H9 (cell line): ENCODE data around the gene TMEM209. TPM values are rescaled to one million over a fixed set of nuclear protein-coding genes. Genes with fewer than 3 reads are reported as not detected.

ENCODE experiments used
- DNase-seq: peaks from one replicate; pipeline ENCODE4 v3.0.0-alpha.2; 2017
- H2AFZ ChIP-seq: one replicate; pipeline ENCODE4 v1.6.1; 2013; ENCODE audit warnings: mild to moderate bottlenecking, low read length, control low read depth, moderate library complexity
- H2AK5ac ChIP-seq: 2 replicates; pipeline ENCODE4 v1.6.1; 2013; ENCODE audit warnings: low read length, control low read depth, mixed read lengths; ENCODE audit not compliant: insufficient read length
- H2BK120ac ChIP-seq: one replicate; pipeline ENCODE4 v1.6.1; 2013; ENCODE audit warnings: low read depth, mild to moderate bottlenecking, low read length, control low read depth, inconsistent platforms; ENCODE audit not compliant: poor library complexity, severe bottlenecking
- H2BK12ac ChIP-seq: 2 replicates; pipeline ENCODE4 v1.6.1; 2013; ENCODE audit warnings: low read length, control low read depth, mixed read lengths, low read depth; ENCODE audit not compliant: insufficient read length
- H2BK15ac ChIP-seq: 2 replicates; pipeline ENCODE4 v1.6.1; 2013; ENCODE audit warnings: low read depth, low read length, control low read depth
- H2BK20ac ChIP-seq: one replicate; pipeline ENCODE4 v1.6.1; 2013; ENCODE audit warnings: low read depth, mild to moderate bottlenecking, low read length, control low read depth, inconsistent platforms; ENCODE audit not compliant: poor library complexity, severe bottlenecking
- H2BK5ac ChIP-seq: 2 replicates; pipeline ENCODE4 v1.6.1; 2013; ENCODE audit warnings: low read length, control low read depth, mixed read lengths; ENCODE audit not compliant: insufficient read length
- H3K14ac ChIP-seq: 2 replicates; pipeline ENCODE4 v1.6.1; 2013; ENCODE audit warnings: low read length, control low read depth; ENCODE audit not compliant: insufficient read depth
- H3K18ac ChIP-seq: 2 replicates; pipeline ENCODE4 v1.6.1; 2013; ENCODE audit warnings: low read depth, mild to moderate bottlenecking, mixed read lengths, low read length, control low read depth; ENCODE audit not compliant: insufficient read length
- H3K23ac ChIP-seq: 2 replicates; pipeline ENCODE4 v1.6.1; 2013; ENCODE audit warnings: low read length, control low read depth, mixed read lengths, low read depth; ENCODE audit not compliant: insufficient read length
- H3K23me2 ChIP-seq: 2 replicates; pipeline ENCODE4 v1.6.1; 2013; ENCODE audit warnings: low read depth, mild to moderate bottlenecking, mixed read lengths, low read length, control low read depth; ENCODE audit not compliant: insufficient read length, poor library complexity, severe bottlenecking
- H3K27ac ChIP-seq: 2 replicates; pipeline ENCODE4 v1.5.1; 2013; ENCODE audit warnings: low read length, control low read depth, mixed read lengths, low read depth; ENCODE audit not compliant: insufficient read length
- H3K27me3 ChIP-seq: 2 replicates; pipeline ENCODE4 v1.6.1; 2013; ENCODE audit warnings: low read length, control low read depth, inconsistent platforms; ENCODE audit not compliant: insufficient read depth
- H3K4ac ChIP-seq: 2 replicates; pipeline ENCODE4 v1.6.1; 2013; ENCODE audit warnings: low read depth, mild to moderate bottlenecking, control low read depth, inconsistent platforms, low read length, moderate library complexity
- H3K4me1 ChIP-seq: 2 replicates; pipeline ENCODE4 v1.6.1; 2013; ENCODE audit warnings: low read length, control low read depth, inconsistent platforms; ENCODE audit not compliant: insufficient read depth
- H3K4me2 ChIP-seq: 2 replicates; pipeline ENCODE4 v1.6.1; 2013; ENCODE audit warnings: low read length, control low read depth, mixed read lengths; ENCODE audit not compliant: insufficient read length, insufficient read depth
- H3K56ac ChIP-seq: 2 replicates; pipeline ENCODE4 v1.6.1; 2013; ENCODE audit warnings: low read depth, mild to moderate bottlenecking, mixed read lengths, low read length, control low read depth; ENCODE audit not compliant: insufficient read length
- H3K79me1 ChIP-seq: 2 replicates; pipeline ENCODE4 v1.6.1; 2013; ENCODE audit warnings: low read depth, mild to moderate bottlenecking, moderate library complexity, low read length, control low read depth, inconsistent platforms; ENCODE audit not compliant: insufficient read depth, poor library complexity, severe bottlenecking
- H3K79me2 ChIP-seq: 2 replicates; pipeline ENCODE4 v1.6.1; 2013; ENCODE audit warnings: low read length, control low read depth, inconsistent platforms; ENCODE audit not compliant: insufficient read depth
- H3K9ac ChIP-seq: 2 replicates; pipeline ENCODE4 v1.6.1; 2013; ENCODE audit warnings: low read length, control low read depth, mixed read lengths; ENCODE audit not compliant: insufficient read length; ENCODE audit errors: extremely low read depth
- H3K9me3 ChIP-seq: one replicate; pipeline ENCODE4 v1.6.1; 2013; ENCODE audit warnings: low read depth, low read length, inconsistent platforms; ENCODE audit not compliant: control insufficient read depth
- H3T11ph ChIP-seq: one replicate; pipeline ENCODE4 v1.6.1; 2013; ENCODE audit warnings: mild to moderate bottlenecking, low read length, control low read depth, inconsistent platforms
- H4K20me1 ChIP-seq: one replicate; pipeline ENCODE4 v1.6.1; 2013; ENCODE audit not compliant: control insufficient read depth, insufficient read length, insufficient read depth
- H4K5ac ChIP-seq: 2 replicates; pipeline ENCODE4 v1.6.1; 2013; ENCODE audit warnings: low read depth, mild to moderate bottlenecking, mixed read lengths, low read length, control low read depth; ENCODE audit not compliant: insufficient read length
- H4K8ac ChIP-seq: replicated peaks from 2 replicates; pipeline ENCODE4 v1.6.1; 2013; ENCODE audit warnings: low read length, control low read depth, mixed read lengths, low read depth; ENCODE audit not compliant: insufficient read length
- H4K91ac ChIP-seq: 2 replicates; pipeline ENCODE4 v1.6.1; 2013; ENCODE audit warnings: low read depth, mild to moderate bottlenecking, moderate library complexity, mixed read lengths, low read length, control low read depth; ENCODE audit not compliant: insufficient read length
- H3K27ac Mint-ChIP-seq, 3 experiments: 2 replicates in 2 of 3; 3 replicates in 1 of 3; pipeline ENCODE4 v1.8.0; 2020 to 2021; ENCODE audit warnings: mixed read lengths in 3 of 3, mild to moderate bottlenecking in 1 of 3, moderate library complexity in 1 of 3
- H3K27me3 Mint-ChIP-seq: 2 replicates; pipeline ENCODE4 v1.8.0; 2021; ENCODE audit warnings: low read depth, mild to moderate bottlenecking, moderate library complexity, mixed read lengths
- H3K36me3 Mint-ChIP-seq, 3 experiments: 2 replicates in 2 of 3; 3 replicates in 1 of 3; pipeline ENCODE4 v1.8.0; 2020 to 2021; ENCODE audit warnings: low read depth in 3 of 3, mixed read lengths in 3 of 3; ENCODE audit not compliant: insufficient read depth in 1 of 3
- H3K4me1 Mint-ChIP-seq, 2 experiments: 2 replicates each; pipeline ENCODE4 v1.8.0; 2020; ENCODE audit warnings: mixed read lengths in 2 of 2
- H3K4me3 Mint-ChIP-seq, 2 experiments: 2 replicates in 1 of 2; 3 replicates in 1 of 2; pipeline ENCODE4 v1.8.0; 2020 to 2021; ENCODE audit warnings: mild to moderate bottlenecking in 2 of 2, mixed read lengths in 2 of 2, moderate library complexity in 1 of 2
- H3K9me3 Mint-ChIP-seq, 2 experiments: 2 replicates in 1 of 2; 3 replicates in 1 of 2; pipeline ENCODE4 v1.8.0; 2020; ENCODE audit warnings: mild to moderate bottlenecking in 2 of 2, mixed read lengths in 2 of 2, moderate library complexity in 1 of 2
- CTCF ChIP-seq: fragments of 200-600 bp; sonication (generic); conservative IDR thresholded peaks from 3 replicates; pipeline ENCODE4 v1.8.0; 2021; ENCODE audit warnings: antibody characterized with exemption, mild to moderate bottlenecking
- WGBS: extraction: QIAGEN DNeasy Blood & Tissue Kit; methylation state at CpG from one replicate; pipeline ENCODE4 v1.1.7; 2013; ENCODE audit warnings: missing lambda C conversion rate, low lambda C conversion rate, mixed read lengths; ENCODE audit not compliant: insufficient read length; ENCODE audit errors: extremely low coverage; 5-methylcytosine and 5-hydroxymethylcytosine counted together
- total RNA-seq: library from RNA; stranded (reverse); gene quantifications from 2 replicates; pipeline ENCODE4 v1.2.1, GENCODE V29; 2021

Gene TMEM209
- total RNA-seq, 1 experiment from 2014 or later = 30.8 TPM

- DNase-seq = no peak
- H3K79me2 ChIP-seq = no peaks in the 10 kb centered on the region
- H3K9me3 ChIP-seq = no peaks in the 10 kb centered on the region
- no CpG with 5 or more reads among the region's 4 CpGs for WGBS
- no peak overlapping the region for H2BK15ac ChIP-seq
- H2AFZ ChIP-seq = no peak overlapping the region
- no peak overlapping the region for H3K23ac ChIP-seq
- H3K79me1 ChIP-seq = no peaks in the 10 kb centered on the region
- no peak overlapping the region for H3K14ac ChIP-seq
- H3K4ac ChIP-seq = no peak overlapping the region
- H2BK20ac ChIP-seq = no peak overlapping the region
- H3K4me2 ChIP-seq = no peak overlapping the region
- H3K27me3 ChIP-seq = no peaks in the 10 kb centered on the region
- Mint-ChIP-seq H3K36me3 (peaks cover 9 to 27% (median 25%) of the 10 kb centered on the region in 3 experiments), H3K4me3 (no peak overlapping the region), H3K27me3 (peaks cover 3% of the 10 kb centered on the region; the same call in 1 of the 2 replicates), H3K4me1 (peaks cover 7 to 22% of the 10 kb centered on the region in 2 experiments; a peak in 3 of 4 replicates), H3K9me3 (no peaks in the 10 kb centered on the region), H3K27ac (no peak overlapping the region; a peak in 1 of 7 replicates)
- H3T11ph ChIP-seq = no peak overlapping the region
- H4K20me1 ChIP-seq = peaks cover 4% of the 10 kb centered on the region
- H3K23me2 ChIP-seq = no peaks in the 10 kb centered on the region
- no peak overlapping the region for H4K8ac ChIP-seq
- no peak overlapping the region for H4K5ac ChIP-seq
- TF ChIP-seq CTCF = no peak
- H2BK12ac ChIP-seq = no peak overlapping the region
- H3K27ac ChIP-seq = no peak overlapping the region
- H4K91ac ChIP-seq = no peak overlapping the region
- H3K18ac ChIP-seq = no peak overlapping the region
- no peak overlapping the region for H2AK5ac ChIP-seq
- H3K56ac ChIP-seq = no peak overlapping the region
- no peaks in the 10 kb centered on the region for H3K4me1 ChIP-seq
- H3K9ac ChIP-seq = no peak overlapping the region
- H2BK120ac ChIP-seq = no peak overlapping the region
- H2BK5ac ChIP-seq = no peak overlapping the region
Observed at GRCh38 chr7:130134106-130134636, 71.0 kb downstream of the TMEM209 start.
